Activated CD8-positive, alpha-beta memory T cell treated with anti-CD3 and anti-CD28 coated beads, Interleukin-2, amount 10 ng/mL, durations not matched to agents 7 days and 5 days (primary cell): ENCODE data around the gene DNM2. TPM values are rescaled to one million over a fixed set of nuclear protein-coding genes. Genes with fewer than 3 reads are reported as not detected.
A peak's percentile ranks its signal among the peaks of the same experiment; 100 is the strongest.

ENCODE experiments used
- ATAC-seq: fragments of 150-1000 bp; cut with Tn5 transposase; one replicate; pipeline ENCODE4 v1.10.0; 2021; ENCODE audit warnings: moderate library complexity
- CTCF ChIA-PET: fragments of 350-600 bp; sonication (Branson Sonifier 250); formaldehyde crosslinking; loops from one replicate; lab custom pipeline; 2021; ENCODE audit warnings: antibody characterized with exemption; lab: Charles Lee
- DNase-seq: peaks from one replicate; pipeline ENCODE4 v3.0.0-alpha.2; 2020
- H3K27ac Mint-ChIP-seq: one replicate; pipeline ENCODE4 v1.8.0; 2021; ENCODE audit warnings: mild to moderate bottlenecking, mixed read lengths
- H3K27me3 Mint-ChIP-seq: one replicate; pipeline ENCODE4 v1.8.0; 2021; ENCODE audit warnings: mixed read lengths
- H3K36me3 Mint-ChIP-seq: one replicate; pipeline ENCODE4 v1.8.0; 2021; ENCODE audit warnings: mild to moderate bottlenecking, mixed read lengths
- H3K4me1 Mint-ChIP-seq: one replicate; pipeline ENCODE4 v1.8.0; 2021; ENCODE audit warnings: mixed read lengths
- H3K4me3 Mint-ChIP-seq: one replicate; pipeline ENCODE4 v1.8.0; 2021; ENCODE audit warnings: mild to moderate bottlenecking, moderate library complexity, mixed read lengths
- H3K9me3 Mint-ChIP-seq: one replicate; pipeline ENCODE4 v1.8.0; 2022; ENCODE audit warnings: low read depth, mixed read lengths
- total RNA-seq, 2 experiments: library from RNA; stranded (reverse); gene quantifications; one replicate each; pipeline ENCODE4 v1.2.3, GENCODE V29; 2021

The DNM2 gene
- total RNA-seq, 2 experiments from 2014 or later, result 267 to 315 TPM

GRCh38 chr19:10782795-10783194 lies 64.9 kb downstream of the DNM2 start:
- CTCF ChIA-PET, result interaction anchor here (0.8 to 3.1 kb wide), 3 partner anchors 65 to 85 kb away, joined by 3 to 13 read pairs (median 4); partner anchors contain the start of gene DNM2
- Mint-ChIP-seq H3K27ac (no peak overlapping the region), H3K27me3 (no peaks in the 10 kb centered on the region), H3K4me3 (no peak overlapping the region), H3K36me3 (peaks cover 62% of the 10 kb centered on the region), H3K9me3 (no peaks in the 10 kb centered on the region), H3K4me1 (peaks cover 14% of the 10 kb centered on the region)
- DNase-seq (no peak), ATAC-seq (no peak)

GRCh38 chr19:10784257-10784656 lies 66.4 kb downstream of the DNM2 start:
- no peak overlapping the region for H3K27ac Mint-ChIP-seq

GRCh38 chr19:10788146-10788545 lies 70.3 kb downstream of the DNM2 start:
- Mint-ChIP-seq H3K9me3 (no peaks in the 10 kb centered on the region), H3K27ac (no peak overlapping the region), H3K4me1 (peaks cover 4% of the 10 kb centered on the region), H3K27me3 (no peaks in the 10 kb centered on the region), H3K36me3 (peaks cover 44% of the 10 kb centered on the region), H3K4me3 (no peak overlapping the region)
- DNase-seq (no peak), ATAC-seq (no peak)
- CTCF ChIA-PET, result interaction anchor here (1.1 kb wide), 1 partner anchor 17 kb away, joined by 3 read pairs; no protein-coding TSS in a partner anchor

More at GRCh38 chr19:10784257-10784656, 66.4 kb downstream of the DNM2 start:
- no peaks in the 10 kb centered on the region for H3K9me3 Mint-ChIP-seq
- no peak overlapping the region for H3K4me3 Mint-ChIP-seq
- CTCF ChIA-PET, result no interaction called here
- ATAC-seq (no peak), DNase-seq (no peak)
- no peaks in the 10 kb centered on the region for H3K27me3 Mint-ChIP-seq
- H3K4me1 Mint-ChIP-seq, result peaks cover 14% of the 10 kb centered on the region
- peaks cover 64% of the 10 kb centered on the region for H3K36me3 Mint-ChIP-seq

- peaks cover 42% of the 10 kb centered on the region for H3K36me3 Mint-ChIP-seq
- CTCF ChIA-PET, result no interaction called here
- ATAC-seq (no peak), DNase-seq (no peak)
- H3K27ac Mint-ChIP-seq, result no peak overlapping the region
- H3K9me3 Mint-ChIP-seq, result no peaks in the 10 kb centered on the region
- H3K4me3 Mint-ChIP-seq, result no peak overlapping the region
- H3K27me3 Mint-ChIP-seq, result no peaks in the 10 kb centered on the region
- H3K4me1 Mint-ChIP-seq, result peaks cover 18% of the 10 kb centered on the region
These were observed 72.0 kb downstream of the DNM2 start for GRCh38 chr19:10789866-10790265.

GRCh38 chr19:10796653-10797052 lies 78.8 kb downstream of the DNM2 start:
- Mint-ChIP-seq H3K9me3 (no peaks in the 10 kb centered on the region), H3K4me1 (peaks cover 61% of the 10 kb centered on the region), H3K27ac (peak overlapping the region; percentile 90), H3K4me3 (peak overlapping the region; percentile 68), H3K36me3 (peaks cover 43% of the 10 kb centered on the region), H3K27me3 (no peaks in the 10 kb centered on the region)
- CTCF ChIA-PET, result interaction anchor here (1.1 to 2.3 kb wide), 5 partner anchors 37 to 79 kb away, joined by 4 to 13 read pairs (median 5); partner anchors contain the start of gene DNM2
- DNase-seq, result no peak
- no peak for ATAC-seq

GRCh38 chr19:10797078-10797477 lies 79.2 kb downstream of the DNM2 start:
- peaks cover 43% of the 10 kb centered on the region for H3K36me3 Mint-ChIP-seq
- H3K27ac Mint-ChIP-seq, result peak overlapping the region; percentile 90
- peaks cover 61% of the 10 kb centered on the region for H3K4me1 Mint-ChIP-seq
- peak; percentile 56 for ATAC-seq
- H3K9me3 Mint-ChIP-seq, result no peaks in the 10 kb centered on the region
- peak overlapping the region; percentile 68 for H3K4me3 Mint-ChIP-seq
- H3K27me3 Mint-ChIP-seq, result no peaks in the 10 kb centered on the region
- CTCF ChIA-PET, result interaction anchor here (1.1 to 2.3 kb wide), 5 partner anchors 38 to 80 kb away, joined by 4 to 13 read pairs (median 5); partner anchors contain the start of gene DNM2
- DNase-seq, result peak; percentile 81

- peaks cover 61% of the 10 kb centered on the region for H3K4me1 Mint-ChIP-seq
- DNase-seq (peak; percentile 97), ATAC-seq (peak; percentile 90)
- H3K9me3 Mint-ChIP-seq, result no peaks in the 10 kb centered on the region
- H3K27me3 Mint-ChIP-seq, result no peaks in the 10 kb centered on the region
- peak overlapping the region; percentile 68 for H3K4me3 Mint-ChIP-seq
- CTCF ChIA-PET, result interaction anchor here (1.1 to 2.3 kb wide), 5 partner anchors 38 to 81 kb away, joined by 4 to 13 read pairs (median 5); partner anchors contain the start of genes DNM2 and TMED1
- H3K27ac Mint-ChIP-seq, result peak overlapping the region; percentile 90
- peaks cover 48% of the 10 kb centered on the region for H3K36me3 Mint-ChIP-seq
These were observed 79.8 kb downstream of the DNM2 start for GRCh38 chr19:10797541-10798256.

GRCh38 chr19:10800488-10800887 lies 82.6 kb downstream of the DNM2 start:
- CTCF ChIA-PET, result interaction anchor here (1.4 to 1.5 kb wide), 3 partner anchors 9 to 84 kb away, joined by 3 to 5 read pairs (median 4); no protein-coding TSS in a partner anchor

GRCh38 chr19:10802479-10802878 lies 84.6 kb downstream of the DNM2 start:
- H3K4me3 Mint-ChIP-seq, result no peak overlapping the region
- no peaks in the 10 kb centered on the region for H3K27me3 Mint-ChIP-seq
- peaks cover 30% of the 10 kb centered on the region for H3K4me1 Mint-ChIP-seq
- CTCF ChIA-PET, result interaction anchor here (0.7 kb wide), 1 partner anchor 62 kb away, joined by 3 read pairs; no protein-coding TSS in a partner anchor
- no peak for ATAC-seq
- no peaks in the 10 kb centered on the region for H3K9me3 Mint-ChIP-seq
- no peak for DNase-seq
- H3K27ac Mint-ChIP-seq, result no peak overlapping the region
- H3K36me3 Mint-ChIP-seq, result peaks cover 53% of the 10 kb centered on the region

More at GRCh38 chr19:10800488-10800887, 82.6 kb downstream of the DNM2 start:
- peaks cover 45% of the 10 kb centered on the region for H3K4me1 Mint-ChIP-seq
- H3K27ac Mint-ChIP-seq, result peak overlapping the region; percentile 11
- ATAC-seq, result no peak
- no peak for DNase-seq
- H3K27me3 Mint-ChIP-seq, result no peaks in the 10 kb centered on the region
- H3K36me3 Mint-ChIP-seq, result peaks cover 55% of the 10 kb centered on the region
- H3K4me3 Mint-ChIP-seq, result no peak overlapping the region
- H3K9me3 Mint-ChIP-seq, result no peaks in the 10 kb centered on the region

GRCh38 chr19:10803252-10803651 lies 85.4 kb downstream of the DNM2 start:
- H3K4me3 Mint-ChIP-seq, result no peak overlapping the region
- H3K9me3 Mint-ChIP-seq, result no peaks in the 10 kb centered on the region
- H3K4me1 Mint-ChIP-seq, result peaks cover 28% of the 10 kb centered on the region
- CTCF ChIA-PET, result interaction anchor here (1.0 to 1.9 kb wide), 2 partner anchors 12 to 159 kb away, joined by 4 to 6 read pairs; no protein-coding TSS in a partner anchor
- DNase-seq, result no peak
- peak overlapping the region; percentile 47 for H3K27ac Mint-ChIP-seq
- ATAC-seq, result no peak
- no peaks in the 10 kb centered on the region for H3K27me3 Mint-ChIP-seq
- peaks cover 51% of the 10 kb centered on the region for H3K36me3 Mint-ChIP-seq

- peaks cover 58% of the 10 kb centered on the region for H3K36me3 Mint-ChIP-seq
- no peak for DNase-seq
- peaks cover 29% of the 10 kb centered on the region for H3K4me1 Mint-ChIP-seq
- peak overlapping the region; percentile 56 for H3K27ac Mint-ChIP-seq
- no peak overlapping the region for H3K4me3 Mint-ChIP-seq
- H3K27me3 Mint-ChIP-seq, result no peaks in the 10 kb centered on the region
- CTCF ChIA-PET, result interaction anchor here (1.9 kb wide), 1 partner anchor 10 kb away, joined by 6 read pairs; no protein-coding TSS in a partner anchor
- ATAC-seq, result no peak
- no peaks in the 10 kb centered on the region for H3K9me3 Mint-ChIP-seq
These were observed 87.3 kb downstream of the DNM2 start for GRCh38 chr19:10805065-10805757.

- Mint-ChIP-seq H3K4me1 (peaks cover 34% of the 10 kb centered on the region), H3K9me3 (no peaks in the 10 kb centered on the region), H3K27me3 (no peaks in the 10 kb centered on the region), H3K27ac (peak overlapping the region; percentile 46), H3K4me3 (no peak overlapping the region), H3K36me3 (peaks cover 53% of the 10 kb centered on the region)
- CTCF ChIA-PET, result no interaction called here
- ATAC-seq, result no peak
- DNase-seq, result no peak
These were observed 87.9 kb downstream of the DNM2 start for GRCh38 chr19:10805758-10806247.
